HepG2 (cell line): ENCODE results near the gene PPP1R27. TPM values are rescaled to one million over a fixed set of nuclear protein-coding genes. Genes with fewer than 3 reads are reported as not detected.

Experiments used
- CENPX ChIP-seq: sonication (generic); formaldehyde crosslinking; IDR thresholded peaks from 2 replicates; pipeline ENCODE4 v1.9.0; 2021; ENCODE audit warnings: mild to moderate bottlenecking, missing genetic modification reagents, moderate library complexity
- FOXJ3 ChIP-seq: sonication (generic); formaldehyde crosslinking; IDR thresholded peaks from 2 replicates; pipeline ENCODE4 v1.4.0; 2020; ENCODE audit warnings: missing genetic modification reagents, mild to moderate bottlenecking, borderline replicate concordance
- FUBP1 ChIP-seq: sonication (generic); formaldehyde crosslinking; IDR thresholded peaks from 2 replicates; pipeline ENCODE4 v1.5.1; 2020; ENCODE audit warnings: missing genetic modification reagents, mild to moderate bottlenecking, borderline replicate concordance
- HOMEZ ChIP-seq: IDR thresholded peaks from 2 replicates; pipeline ENCODE4 v1.6.1; 2016; ENCODE audit warnings: low read depth
- IRF2 ChIP-seq: IDR thresholded peaks from 2 replicates; pipeline ENCODE4 v1.6.1; 2018; ENCODE audit warnings: missing genetic modification reagents, missing compliant biosample characterization
- MYNN ChIP-seq: sonication (generic); formaldehyde crosslinking; IDR thresholded peaks from 2 replicates; pipeline ENCODE4 v1.4.0; 2020; ENCODE audit warnings: mild to moderate bottlenecking, low read depth, missing genetic modification reagents
- PAWR ChIP-seq: sonication (generic); formaldehyde crosslinking; IDR thresholded peaks from 2 replicates; pipeline ENCODE4 v1.4.0; 2020; ENCODE audit warnings: missing genetic modification reagents, mild to moderate bottlenecking, borderline replicate concordance
- SOX5 ChIP-seq: IDR thresholded peaks from 2 replicates; pipeline ENCODE4 v1.6.1; 2016; ENCODE audit warnings: borderline replicate concordance
- SP4 ChIP-seq: sonication (generic); formaldehyde crosslinking; IDR thresholded peaks from 2 replicates; pipeline ENCODE4 v1.8.1; 2023; ENCODE audit warnings: mild to moderate bottlenecking, missing genetic modification reagents
- U2AF2 ChIP-seq: fragments of 200-400 bp; formaldehyde crosslinking; IDR thresholded peaks from 2 replicates; pipeline ENCODE4 v1.6.1; 2017; ENCODE audit warnings: low read depth, mild to moderate bottlenecking, low read length
- WIZ ChIP-seq: sonication (generic); formaldehyde crosslinking; IDR thresholded peaks from 2 replicates; pipeline ENCODE4 v1.5.1; 2020; ENCODE audit warnings: mild to moderate bottlenecking, missing genetic modification reagents
- ZFX ChIP-seq: sonication (generic); formaldehyde crosslinking; IDR thresholded peaks from 2 replicates; pipeline ENCODE4 v1.4.0; 2020; ENCODE audit warnings: mild to moderate bottlenecking, low read depth, missing genetic modification reagents, moderate library complexity
- ZHX1 ChIP-seq: sonication (generic); formaldehyde crosslinking; IDR thresholded peaks from 2 replicates; pipeline ENCODE4 v1.8.1; 2022; ENCODE audit warnings: low read depth, mild to moderate bottlenecking, missing genetic modification reagents
- ZNF503 ChIP-seq: sonication (generic); formaldehyde crosslinking; IDR thresholded peaks from 2 replicates; pipeline ENCODE4 v1.4.0; 2020; ENCODE audit warnings: missing genetic modification reagents
- ZNF772 ChIP-seq: sonication (generic); formaldehyde crosslinking; IDR thresholded peaks from 2 replicates; pipeline ENCODE4 v1.5.0; 2020; ENCODE audit warnings: mild to moderate bottlenecking, missing genetic modification reagents
- ZSCAN20 ChIP-seq: sonication (generic); formaldehyde crosslinking; IDR thresholded peaks from 2 replicates; pipeline ENCODE4 v1.4.0; 2020; ENCODE audit warnings: missing genetic modification reagents, mild to moderate bottlenecking, borderline replicate concordance
- ZSCAN30 ChIP-seq: sonication (generic); formaldehyde crosslinking; IDR thresholded peaks from 2 replicates; pipeline ENCODE4 v1.5.0; 2020; ENCODE audit warnings: mild to moderate bottlenecking, missing genetic modification reagents
- ZXDC ChIP-seq: sonication (generic); formaldehyde crosslinking; IDR thresholded peaks from 2 replicates; pipeline ENCODE4 v1.5.0; 2020; ENCODE audit warnings: mild to moderate bottlenecking, missing genetic modification reagents
- polyA plus RNA-seq, 8 experiments: library from polyadenylated mRNA; depleted of rRNA in 3 of 8; stranded (reverse) in 7 of 8; unstranded in 1 of 8; fragments of >200 nt; fragmentation: Illumina TruSeq in 4 of 8; extraction: Trizol in 4 of 8; gene quantifications; 2 replicates each; pipeline versions ENCODE4 v1.2.1 to v1.2.3, GENCODE V29; 2011 to 2016; ENCODE audit warnings: low read depth in 4 of 8, missing spikeins in 1 of 8, mixed read lengths in 1 of 8; ENCODE audit not compliant: insufficient read depth in 1 of 8
- total RNA-seq, 5 experiments: library from RNA; depleted of rRNA; stranded (reverse); fragments of >200 nt; fragmentation: Illumina TruSeq; extraction: Trizol; gene quantifications; 2 replicates each; pipeline ENCODE4 v1.2.3, GENCODE V29; 2016; ENCODE audit warnings: low read depth in 1 of 5

PPP1R27 gene
- total and polyA plus RNA-seq, 2 of the 13 experiments (the other 11 are each of a cell fraction or from before 2014, with no cell fraction given) = 0.17 to 1.00 TPM

- 0 out of 2 replicates have a peak, but pooled peaks have one; percentile 85 for TF ChIP-seq ZXDC (CRISPR knock-in tag)
- TF ChIP-seq ZSCAN20 (CRISPR knock-in tag) = no peak
- peak; percentile 78 for TF ChIP-seq HOMEZ (CRISPR knock-in tag)
- peak; percentile 87 for TF ChIP-seq ZHX1 (CRISPR knock-in tag)
- peak; percentile 94 for TF ChIP-seq ZFX (CRISPR knock-in tag)
- peak; percentile 64; the same call in 1 of the 2 replicates for TF ChIP-seq FUBP1 (CRISPR knock-in tag)
- TF ChIP-seq ZNF772 (CRISPR knock-in tag) = peak; percentile 87
- TF ChIP-seq MYNN (CRISPR knock-in tag) = no peak
- peak; percentile 99 for TF ChIP-seq SP4 (CRISPR knock-in tag)
- no peak for TF ChIP-seq PAWR (CRISPR knock-in tag)
- peak; percentile 43; the same call in 1 of the 2 replicates for TF ChIP-seq SOX5 (CRISPR knock-in tag)
- no peak for TF ChIP-seq CENPX (CRISPR knock-in tag)
- TF ChIP-seq FOXJ3 (CRISPR knock-in tag) = no peak
- TF ChIP-seq ZNF503 (CRISPR knock-in tag) = peak; percentile 80; the same call in 1 of the 2 replicates
- TF ChIP-seq U2AF2 = no peak
- TF ChIP-seq ZSCAN30 = no peak
- TF ChIP-seq WIZ = peak; percentile 83
- peak; percentile 91 for TF ChIP-seq IRF2 (CRISPR knock-in tag)
Observed at GRCh38 chr17:81860756-81861568, 26.1 kb upstream of the PPP1R27 start (continued).
